Gastrocnemius medialis (tissue), 4 donors: Measurements from ENCODE around the gene STK38.

ENCODE experiments used
- CTCF ChIP-seq, 5 experiments: fragments of 450-650 bp in 3 of 5; fragments of 200-600 bp in 2 of 5; sonication (generic) in 2 of 5; IDR thresholded peaks in 4 of 5; conservative IDR thresholded peaks in 1 of 5; 1 replicate in 4 of 5; 2 replicates in 1 of 5; pipeline ENCODE4 v1.5.1; 2016 to 2019; ENCODE audit warnings: antibody characterized with exemption in 5 of 5, mild to moderate bottlenecking in 3 of 5, moderate library complexity in 3 of 5
- POLR2A ChIP-seq, 2 donors: fragments of 450-650 bp; IDR thresholded peaks; one replicate each; pipeline ENCODE4 v1.6.1; 2017; ENCODE audit warnings: antibody characterized with exemption in 2 of 2, mild to moderate bottlenecking in 2 of 2, moderate library complexity in 2 of 2

- no peak for TF ChIP-seq CTCF (IDR thresholded peaks at IDR 0.05 in 4 of 5, conservative IDR thresholded peaks at IDR 0.05 in 1 of 5)
- TF ChIP-seq POLR2A (IDR thresholded peaks at IDR 0.05): no peak
These were observed 16.6 kb upstream of the STK38 start for GRCh38 chr6:36563928-36564284.
